H1 (cell line): ENCODE data around the gene RECK. TPM values are rescaled to one million over a fixed set of nuclear protein-coding genes. Genes with fewer than 3 reads are reported as not detected.

Source experiments
- CTCF ChIA-PET: fragments of 300-600 bp; sonication (Branson Sonifier 250); formaldehyde crosslinking; loops from one replicate; lab custom pipeline; 2021; ENCODE audit not compliant: partially characterized antibody; lab: Charles Lee
- POLR2A ChIA-PET: fragments of 300-600 bp; sonication (Branson Sonifier 250); formaldehyde crosslinking; loops from one replicate; lab custom pipeline; 2021; ENCODE audit warnings: inconsistent platforms; ENCODE audit not compliant: partially characterized antibody; lab: Charles Lee
- DNase-seq, 2 experiments: peaks; one replicate each; pipeline versions ENCODE4 v3.0.0 to v3.0.0-alpha.2; 2010 to 2022; ENCODE audit warnings: low spot score in 2 of 2, low read depth in 1 of 2, mixed read lengths in 1 of 2
- FAIRE-seq: peaks from 2 replicates; lab custom pipeline; 2011; peaks lifted over from hg19 to GRCh38; lab: Jason Lieb, UNC
- H2AFZ ChIP-seq: 2 replicates; pipeline ENCODE4 v1.8.1; 2012; ENCODE audit warnings: low read length, inconsistent platforms
- H2AK5ac ChIP-seq: 2 replicates; pipeline ENCODE4 v1.6.1; 2013; ENCODE audit warnings: low read depth, low read length
- H2BK120ac ChIP-seq: replicated peaks from 2 replicates; pipeline ENCODE3; 2013; ENCODE audit warnings: low read depth, low read length, inconsistent platforms
- H2BK12ac ChIP-seq: 2 replicates; pipeline ENCODE4 v1.6.1; 2013; ENCODE audit warnings: low read depth, low read length
- H2BK15ac ChIP-seq: 2 replicates; pipeline ENCODE4 v1.6.1; 2013; ENCODE audit warnings: low read length
- H2BK20ac ChIP-seq: 2 replicates; pipeline ENCODE4 v1.6.1; 2013; ENCODE audit warnings: low read length
- H2BK5ac ChIP-seq: 2 replicates; pipeline ENCODE4 v1.6.1; 2013; ENCODE audit warnings: low read depth, low read length
- H3K14ac ChIP-seq: 2 replicates; pipeline ENCODE4 v1.6.1; 2013; ENCODE audit warnings: inconsistent platforms; ENCODE audit not compliant: insufficient read length
- H3K18ac ChIP-seq: 2 replicates; pipeline ENCODE4 v1.6.1; 2013; ENCODE audit warnings: low read length; ENCODE audit errors: extremely low read depth
- H3K23ac ChIP-seq: 2 replicates; pipeline ENCODE4 v1.6.1; 2013; ENCODE audit warnings: inconsistent platforms; ENCODE audit not compliant: insufficient read length
- H3K23me2 ChIP-seq: 2 replicates; pipeline ENCODE4 v1.6.1; 2013; ENCODE audit warnings: low read depth, low read length
- H3K27ac ChIP-seq: 2 replicates; pipeline ENCODE4 v1.6.1; 2011; ENCODE audit warnings: low read depth, low read length, inconsistent platforms
- H3K27me3 ChIP-seq, 4 experiments: replicated peaks in 1 of 4; 1 replicate in 1 of 4; 2 replicates in 3 of 4; pipeline versions ENCODE4 v1.6.1 to v1.8.1; 2011 to 2013; ENCODE audit warnings: low read length in 3 of 4, mild to moderate bottlenecking in 3 of 4, inconsistent platforms in 2 of 4, mixed read lengths in 2 of 4, moderate library complexity in 1 of 4; ENCODE audit not compliant: control insufficient read depth in 3 of 4, insufficient read depth in 3 of 4; ENCODE audit errors: extremely low read depth in 1 of 4
- H3K36me3 ChIP-seq, 4 experiments: 2 replicates each; pipeline versions ENCODE4 v1.6.1 to v1.8.1; 2011 to 2013; ENCODE audit warnings: mild to moderate bottlenecking in 4 of 4, low read length in 3 of 4, moderate library complexity in 2 of 4, control low read depth in 1 of 4, inconsistent platforms in 1 of 4; ENCODE audit not compliant: insufficient read depth in 4 of 4, control insufficient read depth in 2 of 4
- H3K4ac ChIP-seq: replicated peaks from 2 replicates; pipeline ENCODE3; 2013; ENCODE audit warnings: low read length, low read depth, mixed read lengths, inconsistent platforms; ENCODE audit not compliant: insufficient read length
- H3K4me1 ChIP-seq, 4 experiments: replicated peaks in 1 of 4; 1 replicate in 1 of 4; 2 replicates in 3 of 4; pipeline versions ENCODE4 v1.6.1 to v1.8.1; 2011 to 2013; ENCODE audit warnings: low read length in 3 of 4, inconsistent platforms in 2 of 4, mixed read lengths in 1 of 4; ENCODE audit not compliant: insufficient read depth in 4 of 4, control insufficient read depth in 3 of 4
- H3K4me2 ChIP-seq, 2 experiments: 2 replicates each; pipeline versions ENCODE4 v1.6.1 to v1.8.1; 2011 to 2013; ENCODE audit warnings: low read depth in 2 of 2, low read length in 2 of 2, control low read depth in 1 of 2, inconsistent platforms in 1 of 2, mild to moderate bottlenecking in 1 of 2; ENCODE audit not compliant: insufficient read depth in 1 of 2
- H3K4me3 ChIP-seq, 4 experiments: fragments of 200-600, 300-600 bp in 1 of 4; sonication (generic), shearing (Covaris generic), sonication (Bioruptor Twin) in 1 of 4; 2 replicates each; pipeline versions ENCODE4 v1.5.1 to v1.8.1; 2011 to 2016; ENCODE audit warnings: low read length in 4 of 4, low read depth in 3 of 4, control low read depth in 2 of 4, inconsistent platforms in 2 of 4, mild to moderate bottlenecking in 2 of 4, mixed read lengths in 1 of 4, moderate library complexity in 1 of 4; ENCODE audit not compliant: insufficient read depth in 2 of 4; ENCODE audit errors: extremely low read depth in 1 of 4
- H3K56ac ChIP-seq: replicated peaks from 2 replicates; pipeline ENCODE3; 2013; ENCODE audit warnings: low read depth, mild to moderate bottlenecking, mixed read lengths, low read length, inconsistent platforms; ENCODE audit not compliant: insufficient read length
- H3K79me1 ChIP-seq: 2 replicates; pipeline ENCODE4 v1.6.1; 2013; ENCODE audit warnings: low read depth, low read length, control low read depth
- H3K79me2 ChIP-seq, 2 experiments: 2 replicates each; pipeline versions ENCODE4 v1.6.1 to v1.8.1; 2012 to 2013; ENCODE audit warnings: low read length in 2 of 2, mild to moderate bottlenecking in 2 of 2, inconsistent platforms in 1 of 2; ENCODE audit not compliant: insufficient read depth in 2 of 2, control insufficient read depth in 1 of 2
- H3K9ac ChIP-seq, 4 experiments: replicated peaks in 1 of 4; 1 replicate in 1 of 4; 2 replicates in 3 of 4; pipeline versions ENCODE4 v1.6.1 to v1.8.1; 2011 to 2013; ENCODE audit warnings: low read depth in 3 of 4, low read length in 3 of 4, control low read depth in 2 of 4, mild to moderate bottlenecking in 2 of 4, moderate library complexity in 2 of 4, inconsistent platforms in 1 of 4; ENCODE audit errors: extremely low read depth in 1 of 4
- H3K9me3 ChIP-seq, 2 experiments: 2 replicates each; pipeline versions ENCODE4 v1.6.1 to v1.8.1; 2012 to 2013; ENCODE audit warnings: mild to moderate bottlenecking in 2 of 2, moderate library complexity in 2 of 2, control low read depth in 1 of 2, inconsistent platforms in 1 of 2, low read depth in 1 of 2, low read length in 1 of 2, mixed read lengths in 1 of 2; ENCODE audit not compliant: insufficient read depth in 2 of 2
- H4K20me1 ChIP-seq, 2 experiments: replicated peaks in 1 of 2; 2 replicates each; pipeline versions ENCODE3 to v1.8.1; 2011 to 2013; ENCODE audit warnings: inconsistent platforms in 2 of 2, low read length in 2 of 2, mild to moderate bottlenecking in 1 of 2; ENCODE audit not compliant: insufficient read depth in 2 of 2, control insufficient read depth in 1 of 2
- H4K5ac ChIP-seq: 2 replicates; pipeline ENCODE4 v1.6.1; 2013; ENCODE audit warnings: low read length, low read depth, mixed read lengths, inconsistent platforms; ENCODE audit not compliant: insufficient read length
- H4K8ac ChIP-seq: 2 replicates; pipeline ENCODE4 v1.8.0; 2013; ENCODE audit warnings: mild to moderate bottlenecking, moderate library complexity, low read length, inconsistent platforms; ENCODE audit not compliant: insufficient read depth; ENCODE audit errors: extremely low read depth
- H4K91ac ChIP-seq: replicated peaks from 2 replicates; pipeline ENCODE3; 2013; ENCODE audit warnings: low read length, mixed read lengths, inconsistent platforms; ENCODE audit not compliant: insufficient read length
- CBX8 ChIP-seq: fragments of 300-800, 300-1000 bp; sonication (generic); IDR thresholded peaks from 2 replicates; pipeline ENCODE4 v1.7.1; 2016; ENCODE audit warnings: low read depth, low read length, borderline replicate concordance
- GABPA ChIP-seq: IDR thresholded peaks from 2 replicates; pipeline ENCODE4 v1.6.1; 2011; ENCODE audit warnings: mild to moderate bottlenecking, low read length, moderate library complexity, borderline replicate concordance; ENCODE audit not compliant: insufficient read depth
- KDM4A ChIP-seq: IDR thresholded peaks from one replicate; pipeline ENCODE4 v1.7.1; 2012; ENCODE audit warnings: low read depth, mild to moderate bottlenecking, moderate library complexity, low read length, inconsistent platforms; ENCODE audit not compliant: severe bottlenecking
- NANOG ChIP-seq: IDR thresholded peaks from 2 replicates; pipeline ENCODE4 v1.6.1; 2011; ENCODE audit warnings: low read length, low read depth, mild to moderate bottlenecking, inconsistent platforms; ENCODE audit not compliant: insufficient read depth, poor library complexity, severe bottlenecking
- POLR2AphosphoS5 ChIP-seq: IDR thresholded peaks from 2 replicates; pipeline ENCODE4 v1.6.1; 2011; ENCODE audit warnings: low read depth, low read length
- TBP ChIP-seq: IDR thresholded peaks from 2 replicates; pipeline ENCODE4 v1.6.1; 2011; ENCODE audit warnings: low read depth, low read length, improper control_type of control experiment
- ZNF274 ChIP-seq: IDR thresholded peaks from 2 replicates; pipeline ENCODE4 v1.7.0; 2012; ENCODE audit warnings: low read length, borderline replicate concordance; ENCODE audit errors: extremely low read depth
- WGBS, 2 experiments: shearing (Covaris generic) in 1 of 2; methylation state at CpG; one replicate each; pipeline versions ENCODE4 v1.1.6 to v1.1.7; 2013 to 2015; ENCODE audit warnings: low lambda C conversion rate in 2 of 2, mixed read lengths in 2 of 2, inconsistent platforms in 1 of 2, low coverage in 1 of 2, missing lambda C conversion rate in 1 of 2; ENCODE audit not compliant: insufficient replicate concordance in 2 of 2, insufficient coverage in 1 of 2, insufficient read length in 1 of 2; ENCODE audit errors: extremely low coverage in 1 of 2, missing lambda C conversion rate in 1 of 2; 5-methylcytosine and 5-hydroxymethylcytosine counted together
- polyA plus RNA-seq, 7 experiments: library from polyadenylated mRNA; depleted of rRNA in 3 of 7; stranded (reverse) in 5 of 7; unstranded in 2 of 7; fragments of >200 nt in 5 of 7; fragments of 200-250 nt in 2 of 7; gene quantifications; 1 replicate in 5 of 7; 2 replicates in 1 of 7; 4 replicates in 1 of 7; pipeline versions ENCODE4 v1.2.1 to v1.2.3, GENCODE V29; 2011 to 2013; ENCODE audit warnings: missing spikeins in 2 of 7, mixed read lengths in 2 of 7
- total RNA-seq: library from RNA; stranded (reverse); fragmentation: NEBNext Ultra II Directional; extraction: Animal tissue kit (Norgen Biotek cat#: 25700); gene quantifications from 2 replicates; pipeline ENCODE4 v1.2.1, GENCODE V29; 2021
- TF ChIP-seq, protein P1 (sequence below): IDR thresholded peaks from 2 replicates; pipeline ENCODE4 v1.6.1; 2011; ENCODE audit warnings: low read length, improper control_type of control experiment
- TF ChIP-seq, protein P2 (sequence below), 3 experiments: IDR thresholded peaks; 1 replicate in 2 of 3; 2 replicates in 1 of 3; pipeline versions ENCODE4 v1.5.1 to v1.6.1; 2011; ENCODE audit warnings: low read length in 3 of 3, mild to moderate bottlenecking in 3 of 3, inconsistent platforms in 2 of 3, low read depth in 1 of 3, moderate library complexity in 1 of 3; ENCODE audit not compliant: insufficient read depth in 1 of 3; ENCODE audit errors: control extremely low read depth in 1 of 3

The RECK gene
- total and polyA plus RNA-seq, 2 of the 8 experiments (the other 6 are each of a cell fraction or from before 2014, with no cell fraction given) = 5.4 to 9.8 TPM

GRCh38 chr9:36007852-36008251, 28.9 kb upstream of the RECK start:
- H2AK5ac ChIP-seq = no peak overlapping the region
- no peak overlapping the region for H2BK12ac ChIP-seq
- no peak overlapping the region for H3K9ac ChIP-seq
- H3K4ac ChIP-seq = no peak overlapping the region
- H3K23me2 ChIP-seq = no peaks in the 10 kb centered on the region
- no peak overlapping the region for H3K14ac ChIP-seq
- no peak overlapping the region for H3K27ac ChIP-seq
- H3K79me1 ChIP-seq = no peaks in the 10 kb centered on the region
- no peak overlapping the region for H3K56ac ChIP-seq
- no peaks in the 10 kb centered on the region for H3K36me3 ChIP-seq
- CTCF ChIA-PET = interaction anchor here (0.5 to 6.6 kb wide), 40 partner anchors 8 to 299 kb away, joined by 3 to 68 read pairs (median 5); partner anchors contain the start of genes CCIN, OR2S2 and RECK
- H3K4me2 ChIP-seq = no peak overlapping the region
- H3K4me1 ChIP-seq = no peaks in the 10 kb centered on the region
- no peak overlapping the region for H3K4me3 ChIP-seq
- no peak for FAIRE-seq
- no peak overlapping the region for H2BK5ac ChIP-seq
- H3K27me3 ChIP-seq = peaks cover 0 to 4% (median 0%) of the 10 kb centered on the region in 4 experiments; a peak in 2 of 7 replicates
- DNase-seq = no peak
- H3K23ac ChIP-seq = no peak overlapping the region
- no peak overlapping the region for H2BK20ac ChIP-seq
- no peak overlapping the region for H3K18ac ChIP-seq
- WGBS, 2 experiments = 86% methylated on average over 2 of the region's 2 CpGs; no CpG with 5 or more reads in 1 of the 2 experiments
- H3K79me2 ChIP-seq = no peaks in the 10 kb centered on the region
- H3K9me3 ChIP-seq = no peaks in the 10 kb centered on the region; a peak in 2 of 4 replicates
- no peak overlapping the region for H4K91ac ChIP-seq
- no peaks in the 10 kb centered on the region for H4K20me1 ChIP-seq
- no peak overlapping the region for H2BK120ac ChIP-seq
- H2AFZ ChIP-seq = no peak overlapping the region
- H2BK15ac ChIP-seq = no peak overlapping the region
- H4K8ac ChIP-seq = no peak overlapping the region
- no peak overlapping the region for H4K5ac ChIP-seq
- POLR2A ChIA-PET = interaction anchor here (0.8 kb wide), 1 partner anchor 51 kb away, joined by 4 read pairs; no protein-coding TSS in a partner anchor
- TF ChIP-seq ZNF274 (no peak), KDM4A (no peak), TBP (no peak), GABPA (no peak), NANOG (no peak), CBX8 (no peak), POLR2AphosphoS5 (no peak)
- TF ChIP-seq, protein P1, sequence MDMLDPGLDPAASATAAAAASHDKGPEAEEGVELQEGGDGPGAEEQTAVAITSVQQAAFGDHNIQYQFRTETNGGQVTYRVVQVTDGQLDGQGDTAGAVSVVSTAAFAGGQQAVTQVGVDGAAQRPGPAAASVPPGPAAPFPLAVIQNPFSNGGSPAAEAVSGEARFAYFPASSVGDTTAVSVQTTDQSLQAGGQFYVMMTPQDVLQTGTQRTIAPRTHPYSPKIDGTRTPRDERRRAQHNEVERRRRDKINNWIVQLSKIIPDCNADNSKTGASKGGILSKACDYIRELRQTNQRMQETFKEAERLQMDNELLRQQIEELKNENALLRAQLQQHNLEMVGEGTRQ = no peak
- TF ChIP-seq, protein P2, sequence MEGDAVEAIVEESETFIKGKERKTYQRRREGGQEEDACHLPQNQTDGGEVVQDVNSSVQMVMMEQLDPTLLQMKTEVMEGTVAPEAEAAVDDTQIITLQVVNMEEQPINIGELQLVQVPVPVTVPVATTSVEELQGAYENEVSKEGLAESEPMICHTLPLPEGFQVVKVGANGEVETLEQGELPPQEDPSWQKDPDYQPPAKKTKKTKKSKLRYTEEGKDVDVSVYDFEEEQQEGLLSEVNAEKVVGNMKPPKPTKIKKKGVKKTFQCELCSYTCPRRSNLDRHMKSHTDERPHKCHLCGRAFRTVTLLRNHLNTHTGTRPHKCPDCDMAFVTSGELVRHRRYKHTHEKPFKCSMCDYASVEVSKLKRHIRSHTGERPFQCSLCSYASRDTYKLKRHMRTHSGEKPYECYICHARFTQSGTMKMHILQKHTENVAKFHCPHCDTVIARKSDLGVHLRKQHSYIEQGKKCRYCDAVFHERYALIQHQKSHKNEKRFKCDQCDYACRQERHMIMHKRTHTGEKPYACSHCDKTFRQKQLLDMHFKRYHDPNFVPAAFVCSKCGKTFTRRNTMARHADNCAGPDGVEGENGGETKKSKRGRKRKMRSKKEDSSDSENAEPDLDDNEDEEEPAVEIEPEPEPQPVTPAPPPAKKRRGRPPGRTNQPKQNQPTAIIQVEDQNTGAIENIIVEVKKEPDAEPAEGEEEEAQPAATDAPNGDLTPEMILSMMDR (IDR thresholded peaks at IDR 0.05; ENCODE audit: control extremely low read depth in 1 of 3, insufficient read depth in 1 of 3, low read depth in 1 of 3, low read length in 3 of 3) = no peak
